Glutamatergic neuron (in vitro differentiated cells): ENCODE measurements around the gene EPN1. TPM values are rescaled to one million over a fixed set of nuclear protein-coding genes. Genes with fewer than 3 reads are reported as not detected.

ENCODE experiments used
- DNase-seq: peaks from one replicate; pipeline ENCODE4 v3.0.0; 2022
- H3K27ac Mint-ChIP-seq: one replicate; pipeline ENCODE4 v1.8.0; 2020; ENCODE audit warnings: mild to moderate bottlenecking, mixed read lengths, inconsistent platforms; ENCODE audit not compliant: unreplicated experiment
- H3K27me3 Mint-ChIP-seq: one replicate; pipeline ENCODE4 v1.8.0; 2020; ENCODE audit warnings: mild to moderate bottlenecking, moderate library complexity, mixed read lengths, inconsistent platforms; ENCODE audit not compliant: unreplicated experiment
- H3K36me3 Mint-ChIP-seq: one replicate; pipeline ENCODE4 v1.8.0; 2020; ENCODE audit warnings: mild to moderate bottlenecking, mixed read lengths, inconsistent platforms; ENCODE audit not compliant: unreplicated experiment
- H3K4me1 Mint-ChIP-seq: one replicate; pipeline ENCODE4 v1.8.0; 2020; ENCODE audit warnings: mild to moderate bottlenecking, low read depth, mixed read lengths, inconsistent platforms; ENCODE audit not compliant: unreplicated experiment
- H3K4me3 Mint-ChIP-seq: one replicate; pipeline ENCODE4 v1.8.0; 2020; ENCODE audit warnings: mild to moderate bottlenecking, mixed read lengths, inconsistent platforms; ENCODE audit not compliant: unreplicated experiment
- H3K9me3 Mint-ChIP-seq: one replicate; pipeline ENCODE4 v1.8.0; 2020; ENCODE audit warnings: mild to moderate bottlenecking, moderate library complexity, mixed read lengths, inconsistent platforms; ENCODE audit not compliant: unreplicated experiment
- total RNA-seq: library from RNA; stranded (reverse); fragmentation: NEBNext Ultra II Directional; extraction: Animal tissue kit (Norgen Biotek cat#: 25700); gene quantifications from one replicate; pipeline ENCODE4 v1.2.1, GENCODE V29; 2021; ENCODE audit not compliant: unreplicated experiment
- TF ChIP-seq, protein P1 (sequence below): fragments of 200-600 bp; sonication (generic); IDR thresholded peaks from one replicate; pipeline ENCODE4 v1.5.0; 2021; ENCODE audit not compliant: partially characterized antibody, unreplicated experiment

The EPN1 gene
- total RNA-seq, 1 donor from 2014 or later: 150 TPM

DNA sequence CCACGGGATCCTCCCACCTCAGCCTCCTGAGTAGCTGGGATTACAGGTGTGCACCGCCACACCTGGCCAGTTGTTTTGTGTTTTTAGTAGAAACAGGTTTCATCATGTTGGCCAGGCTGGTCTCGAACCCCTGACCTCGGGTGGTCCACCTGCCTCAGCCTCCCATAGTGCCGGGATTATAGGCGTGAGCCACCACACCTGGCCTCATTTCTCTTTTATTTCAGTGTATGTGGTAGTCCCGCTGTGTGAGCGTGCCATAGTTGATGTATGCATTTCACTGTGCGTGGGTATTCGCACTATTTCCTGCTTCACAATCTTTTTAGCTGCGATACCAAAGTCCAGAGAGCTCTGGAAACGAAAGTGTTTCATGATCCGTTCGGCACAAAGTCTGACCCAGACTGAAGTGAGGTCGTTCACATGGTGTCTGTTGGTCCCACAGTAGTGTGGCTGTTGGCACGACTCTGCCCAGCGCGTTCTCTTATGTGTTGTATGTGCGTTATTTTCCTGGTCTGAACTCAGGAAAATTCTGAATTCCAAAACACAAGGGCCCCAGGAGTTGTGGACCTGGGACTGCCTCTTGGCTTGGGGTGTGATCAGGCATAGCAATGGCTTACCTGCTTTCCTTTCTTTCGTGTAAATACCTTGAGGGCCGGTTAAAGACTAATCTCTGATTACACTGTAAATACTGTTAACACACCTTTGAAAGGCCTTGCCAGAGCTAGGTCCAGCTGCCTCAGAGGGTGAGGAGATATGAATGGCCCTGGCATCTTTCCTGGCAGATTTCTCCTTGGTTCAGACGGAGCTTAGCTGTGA is 8.6 kb downstream of the EPN1 start:
- Mint-ChIP-seq H3K27ac (no peak overlapping the region), H3K27me3 (no peaks in the 10 kb centered on the region), H3K4me3 (no peak overlapping the region), H3K9me3 (no peaks in the 10 kb centered on the region), H3K36me3 (no peaks in the 10 kb centered on the region), H3K4me1 (no peaks in the 10 kb centered on the region)
- TF ChIP-seq, protein P1, sequence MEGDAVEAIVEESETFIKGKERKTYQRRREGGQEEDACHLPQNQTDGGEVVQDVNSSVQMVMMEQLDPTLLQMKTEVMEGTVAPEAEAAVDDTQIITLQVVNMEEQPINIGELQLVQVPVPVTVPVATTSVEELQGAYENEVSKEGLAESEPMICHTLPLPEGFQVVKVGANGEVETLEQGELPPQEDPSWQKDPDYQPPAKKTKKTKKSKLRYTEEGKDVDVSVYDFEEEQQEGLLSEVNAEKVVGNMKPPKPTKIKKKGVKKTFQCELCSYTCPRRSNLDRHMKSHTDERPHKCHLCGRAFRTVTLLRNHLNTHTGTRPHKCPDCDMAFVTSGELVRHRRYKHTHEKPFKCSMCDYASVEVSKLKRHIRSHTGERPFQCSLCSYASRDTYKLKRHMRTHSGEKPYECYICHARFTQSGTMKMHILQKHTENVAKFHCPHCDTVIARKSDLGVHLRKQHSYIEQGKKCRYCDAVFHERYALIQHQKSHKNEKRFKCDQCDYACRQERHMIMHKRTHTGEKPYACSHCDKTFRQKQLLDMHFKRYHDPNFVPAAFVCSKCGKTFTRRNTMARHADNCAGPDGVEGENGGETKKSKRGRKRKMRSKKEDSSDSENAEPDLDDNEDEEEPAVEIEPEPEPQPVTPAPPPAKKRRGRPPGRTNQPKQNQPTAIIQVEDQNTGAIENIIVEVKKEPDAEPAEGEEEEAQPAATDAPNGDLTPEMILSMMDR: no peak
- DNase-seq: no peak

DNA sequence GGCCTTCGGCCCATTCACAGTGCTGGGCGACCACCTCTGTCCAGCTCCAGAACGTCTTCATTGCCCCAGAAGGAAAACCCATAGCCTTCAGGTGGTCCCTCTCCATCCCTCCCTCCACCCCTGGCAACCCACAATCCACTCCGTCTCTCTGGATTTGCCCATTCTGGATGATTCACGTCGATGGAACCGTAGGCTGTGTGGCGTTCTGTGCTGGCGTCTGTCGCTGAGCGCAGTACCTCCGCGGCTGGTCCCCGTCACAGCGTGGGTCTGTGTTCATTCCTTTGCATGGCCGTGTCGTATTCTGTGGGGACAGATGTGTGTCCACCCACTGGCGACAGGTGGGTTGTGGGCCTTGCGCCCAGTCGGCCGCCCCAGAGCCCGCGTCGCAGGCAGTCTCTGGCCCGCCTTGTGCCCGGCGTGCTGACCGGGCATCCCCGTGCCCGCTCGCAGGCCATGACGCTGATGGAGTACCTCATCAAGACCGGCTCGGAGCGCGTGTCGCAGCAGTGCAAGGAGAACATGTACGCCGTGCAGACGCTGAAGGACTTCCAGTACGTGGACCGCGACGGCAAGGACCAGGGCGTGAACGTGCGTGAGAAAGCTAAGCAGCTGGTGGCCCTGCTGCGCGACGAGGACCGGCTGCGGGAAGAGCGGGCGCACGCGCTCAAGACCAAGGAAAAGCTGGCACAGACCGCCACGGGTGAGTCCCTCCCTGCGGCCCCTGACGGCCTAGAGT is 10.1 kb downstream of the EPN1 start:
- H3K4me3 Mint-ChIP-seq: no peak overlapping the region
- no peaks in the 10 kb centered on the region for H3K9me3 Mint-ChIP-seq
- H3K27ac Mint-ChIP-seq: no peak overlapping the region
- TF ChIP-seq, protein P1: no peak
- no peaks in the 10 kb centered on the region for H3K36me3 Mint-ChIP-seq
- no peak for DNase-seq
- no peaks in the 10 kb centered on the region for H3K27me3 Mint-ChIP-seq
- no peaks in the 10 kb centered on the region for H3K4me1 Mint-ChIP-seq

DNA sequence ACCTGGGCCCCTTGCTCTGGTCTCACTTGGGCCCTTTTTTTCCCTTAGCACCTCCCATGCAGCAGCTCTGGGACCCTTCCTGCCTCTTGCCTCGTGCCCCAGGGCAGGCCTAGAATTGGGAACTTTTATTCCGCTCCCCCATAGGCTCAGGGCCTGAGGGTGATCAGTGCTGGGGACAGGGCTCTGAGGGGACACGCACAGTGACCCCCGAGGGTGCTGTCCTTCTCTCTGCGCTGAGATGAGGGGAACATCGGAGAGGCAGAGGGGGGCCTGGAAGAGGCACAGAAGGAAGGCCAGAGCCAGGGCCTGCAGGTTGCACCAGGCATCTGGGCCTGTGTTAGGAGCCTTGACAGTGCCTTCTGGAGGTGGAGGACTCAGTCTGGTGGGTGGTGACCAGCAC is 10.8 kb downstream of the EPN1 start:
- DNase-seq: no peak
- Mint-ChIP-seq H3K4me3 (no peak overlapping the region), H3K36me3 (no peaks in the 10 kb centered on the region), H3K9me3 (no peaks in the 10 kb centered on the region), H3K27me3 (no peaks in the 10 kb centered on the region), H3K27ac (no peak overlapping the region), H3K4me1 (no peaks in the 10 kb centered on the region)
- TF ChIP-seq, protein P1: no peak

DNA sequence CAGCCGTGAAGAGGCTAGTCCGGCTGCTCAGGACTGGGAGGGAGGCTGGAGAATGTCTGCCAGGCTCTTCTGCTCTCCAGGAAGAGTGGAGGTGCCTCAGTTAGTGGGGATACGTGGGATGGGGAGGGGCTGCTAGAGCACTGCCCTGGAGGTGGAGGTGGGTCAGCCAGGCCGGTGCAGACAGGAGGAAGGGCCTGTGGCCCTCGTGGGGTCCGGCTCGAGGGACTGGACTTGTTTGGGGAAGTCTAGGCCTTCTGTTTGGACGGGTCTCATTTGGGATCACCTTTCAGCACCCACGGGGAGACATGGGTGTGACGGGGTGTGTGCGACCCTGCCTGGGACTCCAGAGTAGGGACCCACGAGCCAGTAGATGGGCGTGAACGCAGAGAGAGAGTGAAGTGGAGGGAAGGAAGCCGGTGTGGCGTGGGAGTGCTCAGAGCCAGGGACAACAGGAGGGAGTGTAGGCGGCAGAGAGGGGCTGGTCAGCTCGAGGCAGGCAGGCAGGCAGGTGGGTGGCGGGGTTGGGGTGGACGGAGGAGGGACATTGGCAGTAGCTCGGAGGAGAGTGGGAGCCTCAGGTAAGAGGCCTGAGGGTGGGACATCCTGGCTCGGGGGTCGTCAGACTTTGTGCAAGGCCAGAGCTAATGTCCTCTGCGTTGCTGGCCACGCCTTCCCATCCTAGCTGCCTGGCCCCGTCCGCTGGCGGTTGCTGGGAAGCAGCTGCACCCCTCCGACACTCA is 11.5 kb downstream of the EPN1 start:
- TF ChIP-seq, protein P1: no peak
- Mint-ChIP-seq H3K4me1 (no peaks in the 10 kb centered on the region), H3K27ac (no peak overlapping the region), H3K27me3 (no peaks in the 10 kb centered on the region), H3K9me3 (no peaks in the 10 kb centered on the region), H3K36me3 (no peaks in the 10 kb centered on the region), H3K4me3 (no peak overlapping the region)
- no peak for DNase-seq
